Stimulated activated effector memory CD8-positive, alpha-beta T cell treated with anti-CD3 and anti-CD28 coated beads, Interleukin-12 subunit alpha, Interleukin-12 subunit beta, amount 100 ng/mL, for 72 hours (primary cell): ENCODE data around the gene THSD7A.

ENCODE experiments used
- ATAC-seq: fragments of 150-1000 bp; cut with Tn5 transposase; 2 replicates; pipeline ENCODE4 v1.10.0; 2021
- DNase-seq, 2 donors: peaks; one replicate each; pipeline ENCODE4 v3.0.0; 2021 to 2022; ENCODE audit warnings: low spot score in 2 of 2
- H3K27ac Mint-ChIP-seq: one replicate; pipeline ENCODE4 v1.8.0; 2022; ENCODE audit warnings: mild to moderate bottlenecking, mixed read lengths
- H3K36me3 Mint-ChIP-seq: one replicate; pipeline ENCODE4 v1.8.0; 2022; ENCODE audit warnings: mild to moderate bottlenecking, mixed read lengths
- H3K4me1 Mint-ChIP-seq: one replicate; pipeline ENCODE4 v1.8.0; 2022; ENCODE audit warnings: mixed read lengths
- H3K4me3 Mint-ChIP-seq: one replicate; pipeline ENCODE4 v1.8.0; 2022; ENCODE audit warnings: mild to moderate bottlenecking, mixed read lengths
- H3K9me3 Mint-ChIP-seq: one replicate; pipeline ENCODE4 v1.8.0; 2022; ENCODE audit warnings: mixed read lengths

Gene THSD7A

GRCh38 chr7:11589251-11589650, 242.7 kb downstream of the THSD7A start:
- Mint-ChIP-seq H3K36me3 (no peaks in the 10 kb centered on the region), H3K9me3 (peaks cover 2% of the 10 kb centered on the region), H3K4me3 (no peak overlapping the region), H3K27ac (no peak overlapping the region), H3K4me1 (no peaks in the 10 kb centered on the region)
- ATAC-seq (no peak), DNase-seq (no peak)

GRCh38 chr7:11587814-11588213, 244.2 kb downstream of the THSD7A start:
- Mint-ChIP-seq H3K36me3 (no peaks in the 10 kb centered on the region), H3K4me3 (no peak overlapping the region), H3K27ac (no peak overlapping the region), H3K4me1 (no peaks in the 10 kb centered on the region), H3K9me3 (peaks cover 2% of the 10 kb centered on the region)
- DNase-seq (no peak), ATAC-seq (no peak)

- H3K9me3 Mint-ChIP-seq: peaks cover 2% of the 10 kb centered on the region
- ATAC-seq (no peak), DNase-seq (no peak)
- no peak overlapping the region for H3K27ac Mint-ChIP-seq
- H3K36me3 Mint-ChIP-seq: no peaks in the 10 kb centered on the region
- no peak overlapping the region for H3K4me3 Mint-ChIP-seq
- no peaks in the 10 kb centered on the region for H3K4me1 Mint-ChIP-seq
Observed at GRCh38 chr7:11587048-11587447, 244.9 kb downstream of the THSD7A start.

GRCh38 chr7:11584406-11585031, 247.5 kb downstream of the THSD7A start:
- no peak overlapping the region for H3K4me3 Mint-ChIP-seq
- no peaks in the 10 kb centered on the region for H3K36me3 Mint-ChIP-seq
- peaks cover 2% of the 10 kb centered on the region for H3K9me3 Mint-ChIP-seq
- DNase-seq (no peak), ATAC-seq (no peak)
- H3K4me1 Mint-ChIP-seq: no peaks in the 10 kb centered on the region
- H3K27ac Mint-ChIP-seq: no peak overlapping the region

GRCh38 chr7:11579141-11579540, 252.9 kb downstream of the THSD7A start:
- peaks cover 2% of the 10 kb centered on the region for H3K9me3 Mint-ChIP-seq
- H3K4me1 Mint-ChIP-seq: no peaks in the 10 kb centered on the region
- DNase-seq (no peak), ATAC-seq (no peak)
- no peaks in the 10 kb centered on the region for H3K36me3 Mint-ChIP-seq
- H3K4me3 Mint-ChIP-seq: no peak overlapping the region
- H3K27ac Mint-ChIP-seq: no peak overlapping the region

- no peaks in the 10 kb centered on the region for H3K36me3 Mint-ChIP-seq
- ATAC-seq (no peak), DNase-seq (no peak)
- H3K27ac Mint-ChIP-seq: no peak overlapping the region
- no peaks in the 10 kb centered on the region for H3K4me1 Mint-ChIP-seq
- no peak overlapping the region for H3K4me3 Mint-ChIP-seq
- peaks cover 8% of the 10 kb centered on the region for H3K9me3 Mint-ChIP-seq
Observed at GRCh38 chr7:11576310-11576709, 255.7 kb downstream of the THSD7A start.

GRCh38 chr7:11573128-11573750, 258.8 kb downstream of the THSD7A start:
- H3K4me1 Mint-ChIP-seq: no peaks in the 10 kb centered on the region
- DNase-seq (no peak), ATAC-seq (no peak)
- peaks cover 8% of the 10 kb centered on the region for H3K9me3 Mint-ChIP-seq
- H3K4me3 Mint-ChIP-seq: no peak overlapping the region
- H3K36me3 Mint-ChIP-seq: no peaks in the 10 kb centered on the region
- H3K27ac Mint-ChIP-seq: no peak overlapping the region

- no peak overlapping the region for H3K4me3 Mint-ChIP-seq
Observed at GRCh38 chr7:11570922-11571550, 261.0 kb downstream of the THSD7A start.

GRCh38 chr7:11570205-11570604, 261.8 kb downstream of the THSD7A start:
- H3K4me3 Mint-ChIP-seq: no peak overlapping the region
- H3K9me3 Mint-ChIP-seq: peaks cover 9% of the 10 kb centered on the region
- no peaks in the 10 kb centered on the region for H3K4me1 Mint-ChIP-seq
- H3K36me3 Mint-ChIP-seq: no peaks in the 10 kb centered on the region
- DNase-seq (no peak), ATAC-seq (no peak)
- H3K27ac Mint-ChIP-seq: no peak overlapping the region

More at GRCh38 chr7:11570922-11571550, 261.0 kb downstream of the THSD7A start:
- no peak for DNase-seq
- Mint-ChIP-seq H3K4me1 (no peaks in the 10 kb centered on the region), H3K9me3 (peaks cover 9% of the 10 kb centered on the region), H3K36me3 (no peaks in the 10 kb centered on the region), H3K27ac (no peak overlapping the region)
- ATAC-seq: no peak

GRCh38 chr7:11567571-11567970, 264.4 kb downstream of the THSD7A start:
- DNase-seq (no peak), ATAC-seq (no peak)
- Mint-ChIP-seq H3K4me3 (no peak overlapping the region), H3K4me1 (no peaks in the 10 kb centered on the region), H3K36me3 (no peaks in the 10 kb centered on the region), H3K9me3 (peaks cover 6% of the 10 kb centered on the region), H3K27ac (no peak overlapping the region)

- DNase-seq (no peak), ATAC-seq (no peak)
- Mint-ChIP-seq H3K4me1 (no peaks in the 10 kb centered on the region), H3K36me3 (no peaks in the 10 kb centered on the region), H3K4me3 (no peak overlapping the region), H3K9me3 (peaks cover 11% of the 10 kb centered on the region), H3K27ac (no peak overlapping the region)
Observed at GRCh38 chr7:11557627-11558026, 274.4 kb downstream of the THSD7A start.

- peaks cover 10% of the 10 kb centered on the region for H3K9me3 Mint-ChIP-seq
- ATAC-seq: no peak
- H3K4me1 Mint-ChIP-seq: no peaks in the 10 kb centered on the region
Observed at GRCh38 chr7:11552676-11553296, 279.2 kb downstream of the THSD7A start.

GRCh38 chr7:11551470-11551869, 280.5 kb downstream of the THSD7A start:
- DNase-seq: no peak

More at GRCh38 chr7:11552676-11553296, 279.2 kb downstream of the THSD7A start:
- DNase-seq: no peak
- H3K36me3 Mint-ChIP-seq: no peaks in the 10 kb centered on the region
- no peak overlapping the region for H3K4me3 Mint-ChIP-seq
- H3K27ac Mint-ChIP-seq: no peak overlapping the region

GRCh38 chr7:11548532-11548931, 283.5 kb downstream of the THSD7A start:
- Mint-ChIP-seq H3K36me3 (no peaks in the 10 kb centered on the region), H3K27ac (no peak overlapping the region), H3K4me1 (no peaks in the 10 kb centered on the region), H3K4me3 (no peak overlapping the region), H3K9me3 (peaks cover 5% of the 10 kb centered on the region)
- no peak for ATAC-seq
- DNase-seq: no peak

More at GRCh38 chr7:11551470-11551869, 280.5 kb downstream of the THSD7A start:
- no peaks in the 10 kb centered on the region for H3K4me1 Mint-ChIP-seq
- peaks cover 7% of the 10 kb centered on the region for H3K9me3 Mint-ChIP-seq
- no peak overlapping the region for H3K4me3 Mint-ChIP-seq
- no peak overlapping the region for H3K27ac Mint-ChIP-seq
- H3K36me3 Mint-ChIP-seq: no peaks in the 10 kb centered on the region
- ATAC-seq: no peak

- H3K27ac Mint-ChIP-seq: no peak overlapping the region
- H3K36me3 Mint-ChIP-seq: no peaks in the 10 kb centered on the region
- ATAC-seq (no peak), DNase-seq (no peak)
- peaks cover 13% of the 10 kb centered on the region for H3K9me3 Mint-ChIP-seq
- no peak overlapping the region for H3K4me3 Mint-ChIP-seq
- H3K4me1 Mint-ChIP-seq: no peaks in the 10 kb centered on the region
Observed at GRCh38 chr7:11541330-11541729, 290.7 kb downstream of the THSD7A start.
